ENCODE data around the gene TNFRSF21.

Gene TNFRSF21

DNA sequence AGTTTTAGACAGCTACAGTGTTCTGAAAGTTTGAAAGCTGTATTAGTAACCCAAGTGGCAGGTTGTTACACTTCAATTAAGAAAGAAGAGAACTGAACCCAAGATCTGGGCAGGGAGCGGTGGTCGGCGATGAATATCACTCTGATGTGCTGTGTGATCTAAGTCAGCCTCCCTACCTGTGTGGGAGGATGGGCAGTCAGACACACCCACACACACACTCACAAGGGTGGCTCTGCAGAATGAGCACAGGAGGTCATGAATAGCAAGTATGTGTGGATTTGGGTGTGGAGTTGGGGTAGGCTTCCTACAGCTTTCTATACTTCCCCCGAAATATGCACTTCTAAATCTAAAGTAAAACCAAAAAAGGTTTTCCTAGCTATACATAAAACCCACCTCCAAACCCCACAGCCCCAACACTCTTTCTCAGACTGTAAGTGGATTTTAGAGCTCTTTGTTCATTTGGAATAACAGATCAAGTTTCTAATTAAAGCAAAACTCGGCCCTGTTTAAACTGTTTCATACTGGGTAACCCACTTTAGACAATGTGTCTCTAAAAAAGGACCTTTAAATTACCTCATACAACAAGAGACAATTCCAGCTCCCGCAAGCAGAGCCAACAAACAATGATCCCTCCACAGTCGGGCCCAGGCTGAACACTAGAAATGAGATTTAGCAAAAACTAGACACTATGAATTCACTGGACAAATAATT is 19.4 kb downstream of the TNFRSF21 start:
- H3K4me3 ChIP-seq (ENCODE audit: low read length) = no peak overlapping the region
- no peak for DNase-seq (ENCODE audit: low read depth)
- TF ChIP-seq, protein P1, sequence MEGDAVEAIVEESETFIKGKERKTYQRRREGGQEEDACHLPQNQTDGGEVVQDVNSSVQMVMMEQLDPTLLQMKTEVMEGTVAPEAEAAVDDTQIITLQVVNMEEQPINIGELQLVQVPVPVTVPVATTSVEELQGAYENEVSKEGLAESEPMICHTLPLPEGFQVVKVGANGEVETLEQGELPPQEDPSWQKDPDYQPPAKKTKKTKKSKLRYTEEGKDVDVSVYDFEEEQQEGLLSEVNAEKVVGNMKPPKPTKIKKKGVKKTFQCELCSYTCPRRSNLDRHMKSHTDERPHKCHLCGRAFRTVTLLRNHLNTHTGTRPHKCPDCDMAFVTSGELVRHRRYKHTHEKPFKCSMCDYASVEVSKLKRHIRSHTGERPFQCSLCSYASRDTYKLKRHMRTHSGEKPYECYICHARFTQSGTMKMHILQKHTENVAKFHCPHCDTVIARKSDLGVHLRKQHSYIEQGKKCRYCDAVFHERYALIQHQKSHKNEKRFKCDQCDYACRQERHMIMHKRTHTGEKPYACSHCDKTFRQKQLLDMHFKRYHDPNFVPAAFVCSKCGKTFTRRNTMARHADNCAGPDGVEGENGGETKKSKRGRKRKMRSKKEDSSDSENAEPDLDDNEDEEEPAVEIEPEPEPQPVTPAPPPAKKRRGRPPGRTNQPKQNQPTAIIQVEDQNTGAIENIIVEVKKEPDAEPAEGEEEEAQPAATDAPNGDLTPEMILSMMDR (conservative IDR thresholded peaks at IDR 0.05; ENCODE audit: low read length) = no peak

DNA sequence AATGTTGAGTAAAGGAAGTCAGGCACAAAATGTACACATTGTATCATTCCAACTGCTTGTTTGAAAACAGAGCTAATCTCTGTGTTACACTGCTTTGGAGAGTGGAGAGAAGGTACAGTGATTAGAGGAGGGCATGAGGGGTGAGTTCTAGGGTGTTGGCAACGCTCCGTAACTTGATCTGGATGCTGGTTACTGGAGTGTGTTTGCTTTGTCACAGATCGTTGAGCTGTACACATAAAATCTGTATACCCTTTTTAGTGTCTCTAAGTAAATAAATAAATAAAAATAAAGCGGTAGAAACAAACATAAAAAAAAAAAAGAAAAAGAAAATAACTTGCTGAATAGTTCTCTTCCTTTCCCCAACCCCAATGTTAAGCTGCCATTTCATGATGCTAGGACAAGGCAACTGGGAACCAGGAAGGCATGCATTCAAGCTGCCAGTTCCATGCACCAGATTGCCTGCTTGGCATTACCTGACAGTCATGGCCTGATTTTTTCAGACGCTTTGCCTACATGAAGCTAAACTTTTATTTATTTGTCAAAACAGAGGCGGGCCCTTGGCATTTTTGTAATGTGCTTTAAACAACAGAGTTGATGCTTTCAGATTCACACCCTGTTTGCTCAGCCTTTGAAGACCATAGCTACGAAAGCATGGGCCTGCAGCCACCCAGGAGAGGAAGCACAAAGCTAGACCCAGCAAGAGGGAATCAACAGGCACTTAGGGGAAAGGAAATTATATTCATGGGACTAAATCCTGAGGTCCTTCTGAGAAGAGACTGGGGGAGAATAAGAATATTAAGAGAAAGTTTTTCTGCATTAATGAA is 21.2 kb downstream of the TNFRSF21 start:
- TF ChIP-seq, protein P1 (conservative IDR thresholded peaks at IDR 0.05; ENCODE audit: low read length) = no peak
- no peak overlapping the region for H3K4me3 ChIP-seq (ENCODE audit: low read length)
- DNase-seq (ENCODE audit: low read depth) = no peak

DNA sequence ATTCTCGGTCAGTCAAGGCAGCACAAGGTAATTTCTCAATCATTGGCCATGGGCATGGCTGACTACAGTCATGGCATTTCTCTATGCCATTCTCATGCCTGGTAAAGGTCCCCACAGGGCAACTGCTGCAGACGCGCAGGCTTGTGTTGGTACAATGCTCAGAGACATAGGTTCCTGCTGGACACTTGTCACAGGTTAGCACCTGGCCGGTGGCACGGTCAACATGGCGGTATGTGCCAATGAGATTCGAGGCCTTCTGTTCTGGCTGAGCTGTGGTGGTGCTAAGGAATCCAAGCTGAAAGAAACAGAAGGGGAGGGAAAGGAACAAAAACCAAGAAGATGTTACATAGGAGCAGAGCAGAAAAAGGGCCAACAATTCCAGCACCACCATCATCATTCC is 23.4 kb downstream of the TNFRSF21 start:
- H3K4me3 ChIP-seq (ENCODE audit: low read length) = no peak overlapping the region
- DNase-seq (ENCODE audit: low read depth) = no peak
- TF ChIP-seq, protein P1 (conservative IDR thresholded peaks at IDR 0.05; ENCODE audit: low read length) = no peak

DNA sequence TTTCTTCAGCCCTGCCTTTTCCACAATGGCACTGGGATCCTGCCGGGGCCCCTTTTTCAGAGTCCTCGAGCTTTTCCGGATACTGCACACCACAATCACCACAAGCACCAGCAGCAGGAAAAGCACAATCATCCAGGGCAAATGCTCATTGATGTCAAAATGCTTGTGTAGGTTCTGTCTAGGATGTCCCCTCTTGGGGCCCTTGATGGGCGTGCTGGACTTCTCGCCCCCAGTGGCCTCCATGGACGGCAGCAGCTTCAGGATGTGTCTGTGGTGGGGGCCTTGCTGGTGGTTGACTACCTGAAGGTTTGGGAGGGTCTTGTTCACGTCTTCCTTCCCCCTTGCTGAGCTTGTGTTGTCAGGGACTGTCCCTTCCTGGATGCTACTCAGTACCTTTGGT is 25.7 kb downstream of the TNFRSF21 start:
- DNase-seq (ENCODE audit: low read depth) = no peak

GRCh38 chr6:47278545-47278944 is 31.2 kb downstream of the TNFRSF21 start:
- TF ChIP-seq, protein P1 (conservative IDR thresholded peaks at IDR 0.05; ENCODE audit: low read length) = no peak
- peak; percentile 64 for DNase-seq (ENCODE audit: low read depth)
- H3K4me3 ChIP-seq (ENCODE audit: low read length) = no peak overlapping the region

More for the DNA sequence above, 25.7 kb downstream of the TNFRSF21 start:
- TF ChIP-seq, protein P1 (conservative IDR thresholded peaks at IDR 0.05; ENCODE audit: low read length) = no peak
- no peak overlapping the region for H3K4me3 ChIP-seq (ENCODE audit: low read length)

DNA sequence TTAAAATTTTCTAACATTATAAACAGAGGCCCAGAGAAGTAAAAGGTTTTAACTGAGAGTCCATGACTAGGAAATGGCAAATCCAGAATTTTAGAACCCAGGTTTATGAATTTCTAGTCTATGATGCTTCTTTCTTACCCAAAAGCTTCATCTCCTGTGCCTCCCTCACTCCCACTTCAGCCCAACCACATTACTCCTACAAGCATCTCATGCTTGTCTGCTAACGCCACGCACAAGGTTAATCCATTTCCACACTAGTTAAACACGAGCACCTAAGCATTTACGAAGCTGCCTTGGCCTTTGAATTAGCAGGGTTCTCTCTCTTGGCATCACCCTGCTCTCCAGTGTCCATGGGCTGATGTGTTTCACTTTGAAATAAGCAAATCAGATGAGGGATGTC is 32.0 kb downstream of the TNFRSF21 start:
- DNase-seq (ENCODE audit: low read depth) = no peak
- TF ChIP-seq, protein P1 (conservative IDR thresholded peaks at IDR 0.05; ENCODE audit: low read length) = no peak
- H3K4me3 ChIP-seq (ENCODE audit: low read length) = no peak overlapping the region

GRCh38 chr6:47276377-47276776 is 33.3 kb downstream of the TNFRSF21 start:
- DNase-seq (ENCODE audit: low read depth) = no peak
- TF ChIP-seq, protein P1 (conservative IDR thresholded peaks at IDR 0.05; ENCODE audit: low read length) = no peak
- H3K4me3 ChIP-seq (ENCODE audit: low read length) = no peak overlapping the region

Measured in AG10803 (cell line).